Skeletal muscle cell (primary cell): ENCODE results near the gene CERS6.
"Not testable (repeated sequence)": the region's sequence is repeated elsewhere in the genome, so short reads cannot be mapped to it uniquely, and the experiment has no call there.

Experiments
- DNase-seq: peaks from one replicate; pipeline ENCODE4 v3.0.0-alpha.2; 2010; ENCODE audit warnings: low read depth
- H3K4me3 ChIP-seq: 2 replicates; pipeline ENCODE4 v1.5.1; 2011; ENCODE audit warnings: low read depth, mild to moderate bottlenecking, control low read depth, low read length, moderate library complexity

CERS6 gene, protein sequence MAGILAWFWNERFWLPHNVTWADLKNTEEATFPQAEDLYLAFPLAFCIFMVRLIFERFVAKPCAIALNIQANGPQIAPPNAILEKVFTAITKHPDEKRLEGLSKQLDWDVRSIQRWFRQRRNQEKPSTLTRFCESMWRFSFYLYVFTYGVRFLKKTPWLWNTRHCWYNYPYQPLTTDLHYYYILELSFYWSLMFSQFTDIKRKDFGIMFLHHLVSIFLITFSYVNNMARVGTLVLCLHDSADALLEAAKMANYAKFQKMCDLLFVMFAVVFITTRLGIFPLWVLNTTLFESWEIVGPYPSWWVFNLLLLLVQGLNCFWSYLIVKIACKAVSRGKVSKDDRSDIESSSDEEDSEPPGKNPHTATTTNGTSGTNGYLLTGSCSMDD

DNA sequence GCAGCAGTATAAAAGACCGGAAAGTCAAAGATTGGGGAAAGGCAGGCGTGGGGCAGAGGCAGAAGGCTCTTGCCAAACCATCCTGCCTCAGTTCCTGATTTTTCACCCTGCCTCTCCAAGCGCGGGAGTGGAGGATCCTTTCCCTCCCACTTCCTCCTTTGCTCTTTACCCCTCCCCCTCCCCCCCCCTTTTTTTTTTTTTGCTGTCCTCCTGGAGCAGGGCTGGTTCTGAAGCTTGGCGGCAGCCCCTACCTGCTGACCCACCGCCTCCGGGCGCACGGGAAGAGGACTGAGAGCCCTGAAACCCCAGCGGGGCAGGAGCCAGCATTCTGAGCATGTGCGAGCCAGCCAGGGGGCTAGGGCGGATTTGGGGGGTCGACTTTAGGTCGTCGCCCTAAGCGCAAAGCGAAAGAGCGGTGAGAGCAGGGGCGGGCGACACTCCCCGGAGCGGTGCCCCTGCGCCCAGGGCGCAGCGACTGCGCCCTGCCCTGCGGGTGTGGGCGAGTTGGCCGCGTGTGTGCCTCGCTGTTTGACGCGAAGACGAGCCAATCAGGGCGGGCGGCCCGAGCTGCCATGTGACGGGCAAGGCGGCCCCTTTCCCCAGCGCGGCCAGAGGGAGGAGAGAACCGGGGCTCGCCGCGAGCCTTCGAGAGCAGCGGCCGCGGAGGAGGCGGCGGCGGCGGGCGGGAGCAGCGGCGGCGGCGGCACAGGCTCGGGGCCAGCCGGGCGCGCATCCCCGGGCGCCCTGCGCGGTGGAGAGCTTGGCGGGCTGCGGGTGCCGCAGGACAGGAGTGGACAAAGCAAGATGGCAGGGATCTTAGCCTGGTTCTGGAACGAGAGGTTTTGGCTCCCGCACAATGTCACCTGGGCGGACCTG is at the start of gene CERS6:
Gene CERS6, plus strand, starts transcription at position 628 of the 876 bp plus-strand sequence. Its CDS starts 177 bp downstream, at position 805.
- peak within 1 kb of the TSS; percentile 95 for H3K4me3 ChIP-seq
- peak; percentile 86 for DNase-seq

DNA sequence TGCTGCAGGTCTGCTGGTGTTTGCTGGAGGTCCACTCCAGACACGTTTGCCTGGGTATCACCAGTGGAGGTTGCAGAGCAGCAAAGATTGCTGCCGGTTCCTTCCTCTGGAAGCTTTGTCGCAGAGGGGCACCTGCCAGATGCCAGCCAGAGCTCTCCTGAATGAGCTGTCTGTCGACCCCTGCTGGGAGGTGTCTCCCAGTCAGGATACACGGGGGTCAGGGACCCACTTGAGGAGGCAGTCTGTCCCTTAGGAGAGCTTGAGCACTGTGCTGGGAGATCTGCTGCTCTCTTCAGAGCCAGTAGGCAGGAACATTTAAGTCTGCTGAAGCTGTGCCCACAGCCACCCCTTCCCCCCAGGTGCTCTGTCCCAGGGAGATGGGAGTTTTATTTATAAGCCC is 43.8 kb upstream of the CERS6 start:
- not testable (repeated sequence) for DNase-seq, H3K4me3 ChIP-seq

DNA sequence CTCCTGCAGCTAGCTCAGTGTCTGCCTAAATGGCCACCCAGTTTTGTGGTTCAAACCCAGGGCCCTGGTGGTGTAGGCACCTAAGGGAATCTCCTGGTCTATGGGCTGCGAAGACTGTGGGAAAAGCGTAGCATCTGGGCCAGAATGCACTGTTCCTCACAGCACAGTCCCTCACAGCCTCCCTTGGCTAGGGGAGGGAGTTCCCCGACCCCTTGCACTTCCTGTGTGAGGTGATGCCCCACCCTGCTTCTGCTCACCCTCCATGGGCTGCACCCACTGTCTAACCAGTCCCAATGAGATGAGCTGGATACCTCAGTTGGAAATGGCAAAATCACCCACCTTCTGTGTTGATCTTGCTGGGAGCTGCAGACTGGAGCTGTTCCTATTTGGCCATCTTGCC is 43.0 kb upstream of the CERS6 start:
- DNase-seq = not testable (repeated sequence)

DNA sequence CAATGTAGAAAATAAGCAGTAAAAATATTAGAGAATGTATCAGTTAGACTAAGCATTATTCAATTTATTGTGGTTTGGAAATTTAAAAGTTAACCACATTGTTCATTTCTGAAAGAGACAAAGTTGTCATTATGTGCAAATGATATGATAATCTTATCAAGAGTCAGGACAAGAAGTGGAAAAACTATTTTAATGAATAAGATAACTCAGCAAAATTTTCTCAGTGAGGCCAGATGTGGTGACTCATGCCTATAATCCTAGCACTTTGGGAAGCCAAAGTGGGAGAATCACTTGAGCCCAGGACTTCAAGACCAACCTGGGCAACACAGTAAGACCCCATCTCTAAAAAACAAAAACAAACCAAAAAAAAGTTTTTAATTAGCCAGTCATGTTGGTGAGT is 39.5 kb upstream of the CERS6 start:
- DNase-seq = no peak
- H3K4me3 ChIP-seq = no peak overlapping the region

More for the DNA sequence above, 43.0 kb upstream of the CERS6 start:
- H3K4me3 ChIP-seq = not testable (repeated sequence)

DNA sequence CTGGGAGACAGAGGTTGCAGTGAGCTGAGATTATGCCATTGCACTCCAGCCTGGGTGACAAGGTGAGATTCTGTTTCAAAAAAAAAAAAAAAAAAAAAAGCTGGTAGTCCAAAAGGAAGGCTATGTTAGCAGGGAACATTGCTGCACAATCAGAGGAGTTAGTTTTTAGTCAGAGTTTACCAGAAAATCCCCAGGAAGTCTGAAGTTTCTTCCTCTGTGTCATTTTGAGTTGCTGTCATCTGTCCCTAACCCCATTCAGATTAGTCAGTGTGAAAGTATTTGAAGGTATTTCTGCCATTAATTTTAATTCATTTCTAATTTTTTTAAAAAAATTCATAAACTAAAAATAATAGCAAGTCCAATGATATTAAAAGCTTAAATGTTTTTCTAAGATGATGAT is 33.5 kb upstream of the CERS6 start:
- DNase-seq = no peak
- H3K4me3 ChIP-seq = no peak overlapping the region

DNA sequence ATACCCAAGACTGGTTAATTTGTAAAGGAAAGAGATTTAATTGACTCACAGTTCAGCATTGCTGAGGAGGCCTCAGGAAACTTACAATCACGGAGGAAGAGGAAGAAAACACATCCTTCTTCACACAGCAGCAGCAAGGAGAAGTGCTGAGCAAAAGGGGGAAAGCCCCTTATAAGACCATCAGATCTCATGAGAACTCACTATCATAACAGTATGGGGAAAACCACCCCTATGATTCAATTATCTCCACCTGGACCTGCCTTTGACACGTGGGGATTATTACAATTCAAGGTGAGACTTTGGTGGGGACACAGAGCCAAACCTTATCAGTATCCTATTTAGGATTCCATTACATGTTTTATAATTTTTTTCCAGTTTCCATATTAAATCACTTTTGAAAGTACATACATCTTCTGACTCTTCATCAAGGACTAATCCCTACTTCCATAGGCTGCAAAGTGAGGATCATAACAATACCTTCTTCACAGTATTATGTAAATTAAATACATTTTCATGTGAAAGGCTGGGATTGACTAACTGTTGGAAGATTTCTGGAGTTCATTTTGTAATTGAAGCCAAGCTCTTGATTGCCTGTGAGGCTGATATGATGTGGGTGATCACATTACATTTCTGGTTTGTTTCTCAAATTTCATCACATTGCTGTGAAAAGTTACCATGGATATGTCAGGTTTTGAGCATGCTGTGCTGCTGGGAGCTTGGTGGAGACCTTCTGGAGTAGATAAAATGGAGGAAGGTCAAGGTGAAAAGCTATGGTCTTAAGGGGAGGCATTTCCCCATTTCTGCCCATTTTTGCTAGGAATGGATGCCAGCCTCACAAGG is 31.7 kb upstream of the CERS6 start:
- peak; percentile 33 for DNase-seq
- no peak overlapping the region for H3K4me3 ChIP-seq

DNA sequence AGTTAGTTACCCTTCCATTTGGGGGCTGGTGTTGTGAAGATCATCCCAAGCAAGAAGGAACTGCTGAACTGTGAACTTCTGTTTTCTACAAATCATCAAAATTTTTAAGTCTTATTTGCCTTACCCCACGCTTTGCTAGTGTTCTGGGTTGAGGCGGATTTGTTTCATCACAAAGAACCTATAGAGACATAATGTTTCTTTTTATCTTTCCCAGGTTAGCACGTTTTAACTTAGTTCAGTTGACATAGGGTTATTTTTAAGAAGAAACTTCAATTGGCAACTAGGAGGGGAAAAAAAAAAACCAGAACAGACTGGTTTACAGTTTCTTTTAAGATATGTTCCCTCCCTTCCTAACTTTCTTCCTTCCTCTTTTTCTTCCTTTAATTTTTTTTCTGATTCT is 31.1 kb upstream of the CERS6 start:
- H3K4me3 ChIP-seq = no peak overlapping the region
- DNase-seq = no peak

DNA sequence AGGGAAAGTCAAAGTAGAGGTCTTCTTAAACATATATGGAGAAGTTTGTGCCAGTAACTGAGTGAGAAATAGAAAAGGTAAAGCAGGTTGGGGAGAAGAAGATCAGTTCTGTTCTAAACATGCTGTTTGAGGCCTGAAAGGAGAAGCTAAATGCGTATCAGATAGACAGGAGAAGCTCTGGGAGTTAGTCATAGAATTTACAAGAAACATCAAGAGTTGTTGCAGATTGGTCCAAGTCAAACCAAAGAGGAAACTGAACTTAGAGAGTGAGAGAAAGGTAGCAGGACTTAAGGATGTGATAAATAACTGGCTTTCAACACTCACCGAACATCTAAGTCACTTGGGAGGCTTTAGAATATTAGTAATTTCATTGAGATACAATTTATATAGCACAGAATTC is 29.2 kb upstream of the CERS6 start:
- no peak overlapping the region for H3K4me3 ChIP-seq
- no peak for DNase-seq

DNA sequence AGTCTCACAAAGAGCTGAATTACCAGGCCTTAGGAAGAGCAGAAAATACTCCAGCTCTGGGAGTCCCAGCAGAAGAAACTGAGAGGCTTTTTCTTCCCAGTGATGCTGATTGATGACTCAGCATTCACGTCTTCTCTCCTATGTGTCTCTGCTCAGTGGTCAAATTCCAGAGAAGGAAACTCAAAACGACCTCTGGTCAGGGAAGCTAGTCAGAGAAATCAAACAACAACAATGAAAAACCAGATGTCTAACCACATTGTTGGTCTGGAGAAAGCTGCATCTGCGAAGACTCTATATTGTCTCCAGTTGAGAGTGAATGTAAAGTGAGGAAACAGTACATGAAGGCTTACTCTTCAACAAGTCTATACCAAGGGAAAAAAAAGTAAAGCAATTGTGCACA is 28.6 kb upstream of the CERS6 start:
- no peak overlapping the region for H3K4me3 ChIP-seq
- DNase-seq = peak; percentile 95

DNA sequence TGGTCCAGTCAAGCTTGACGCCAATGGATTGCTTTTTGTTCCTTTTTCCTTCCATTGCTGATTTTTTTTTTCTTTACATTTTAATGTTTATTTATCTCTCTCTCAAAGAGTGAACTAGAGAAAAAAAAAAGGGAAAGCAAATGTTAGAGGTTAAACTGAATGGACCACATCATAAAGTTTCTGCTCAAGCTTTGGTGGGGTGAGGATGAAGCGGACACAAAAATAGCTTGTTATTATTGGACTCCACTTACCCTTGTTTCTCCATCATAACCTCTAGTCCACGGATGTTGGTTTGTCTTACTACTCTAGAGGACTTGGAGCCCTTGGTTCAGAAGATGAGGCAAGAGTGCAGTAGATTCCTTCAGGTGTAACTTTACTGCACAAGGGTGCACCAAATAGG is 27.6 kb upstream of the CERS6 start:
- no peak for DNase-seq
- no peak overlapping the region for H3K4me3 ChIP-seq

DNA sequence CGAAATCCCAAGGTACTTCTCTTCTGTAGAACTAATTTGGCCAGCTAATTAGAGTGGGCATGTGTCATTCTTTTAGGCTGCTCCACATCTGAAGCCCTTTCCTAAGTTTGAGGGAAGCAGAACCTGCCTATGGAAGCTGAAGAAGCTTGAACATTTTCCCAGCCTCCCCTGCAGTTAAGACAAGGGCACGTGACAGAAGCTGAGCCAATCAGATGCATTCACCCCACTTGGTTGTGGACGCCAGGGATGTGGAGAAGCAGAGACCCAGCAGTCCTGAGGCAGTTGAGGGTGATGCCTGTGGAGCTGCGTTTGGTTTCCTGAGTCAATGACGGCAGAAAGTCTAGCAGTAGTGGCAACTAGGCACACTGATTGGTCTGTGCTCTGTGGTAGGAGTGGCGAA is 26.1 kb upstream of the CERS6 start:
- DNase-seq = no peak
- no peak overlapping the region for H3K4me3 ChIP-seq

DNA sequence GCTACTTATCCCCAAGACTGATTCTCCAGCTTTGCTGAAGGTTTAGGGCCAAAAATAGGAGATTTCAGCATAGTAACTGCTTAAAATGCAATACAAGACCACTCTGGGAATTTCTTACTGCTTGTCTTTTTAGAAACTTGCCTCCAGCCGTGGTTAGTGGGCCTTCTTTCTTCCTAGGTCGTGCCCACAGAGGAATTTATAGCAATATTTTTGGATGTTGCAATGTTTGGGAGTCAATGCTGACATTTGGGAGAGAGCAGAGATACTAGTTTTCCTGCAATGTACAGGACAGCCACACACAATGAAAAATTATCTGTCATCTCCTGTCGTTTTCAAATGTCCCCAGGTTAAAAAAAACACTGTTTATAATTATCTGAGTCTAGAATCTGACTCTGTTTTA is 25.6 kb upstream of the CERS6 start:
- peak; percentile 24 for DNase-seq

DNA sequence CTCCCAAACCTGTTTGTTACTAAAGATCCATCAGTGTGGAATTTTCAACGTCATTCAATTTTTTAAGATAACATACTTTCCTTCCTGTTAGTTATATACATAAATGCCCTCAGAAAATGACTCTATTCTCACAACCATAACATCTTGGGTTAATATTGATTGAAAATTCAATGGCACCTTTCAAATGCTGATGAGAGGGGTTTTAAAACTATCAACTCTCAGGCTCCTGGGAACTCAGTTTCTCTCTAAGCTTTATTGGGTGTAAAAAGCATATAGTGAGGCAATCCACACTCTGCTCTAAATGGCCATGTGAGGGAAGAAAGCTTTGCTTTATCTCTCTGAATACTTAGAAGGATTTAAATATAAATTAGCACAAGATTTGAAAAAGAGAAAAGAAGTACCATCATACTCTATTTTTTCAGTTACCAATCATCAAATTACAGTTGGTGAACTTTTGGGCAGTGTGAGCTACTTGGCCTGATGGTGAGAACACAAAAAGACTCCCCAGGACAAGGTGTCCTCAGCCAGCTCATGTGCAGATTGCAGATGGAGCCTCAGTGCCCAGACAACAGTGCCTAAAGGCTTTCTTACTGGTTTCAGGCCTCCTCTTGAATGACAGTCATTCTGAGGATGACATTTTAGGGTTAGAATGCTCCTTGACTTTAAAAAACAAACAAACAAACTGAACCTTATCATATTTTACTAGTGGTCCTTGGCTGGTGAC is 24.6 kb upstream of the CERS6 start:
- no peak for DNase-seq
- H3K4me3 ChIP-seq = no peak overlapping the region

More for the DNA sequence above, 25.6 kb upstream of the CERS6 start:
- no peak overlapping the region for H3K4me3 ChIP-seq

DNA sequence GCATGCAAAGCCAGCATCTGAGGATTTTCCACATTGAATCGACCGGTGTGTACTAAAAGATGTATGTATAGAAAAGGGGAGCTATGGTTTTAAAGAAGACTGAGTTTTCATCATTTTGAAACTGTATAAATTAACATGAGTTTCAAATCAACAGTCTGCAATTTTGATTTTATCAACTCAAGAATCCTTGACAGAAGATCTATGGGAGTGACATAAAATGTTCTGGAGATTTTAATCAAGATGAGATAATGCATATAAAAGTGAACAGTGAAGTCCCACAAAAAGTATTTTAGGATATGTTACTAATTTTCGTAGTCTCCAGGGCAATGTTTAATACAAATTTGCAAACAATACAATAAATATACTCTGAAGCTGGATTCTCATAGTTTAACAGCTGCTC is 24.0 kb upstream of the CERS6 start:
- no peak for DNase-seq
- H3K4me3 ChIP-seq = no peak overlapping the region

DNA sequence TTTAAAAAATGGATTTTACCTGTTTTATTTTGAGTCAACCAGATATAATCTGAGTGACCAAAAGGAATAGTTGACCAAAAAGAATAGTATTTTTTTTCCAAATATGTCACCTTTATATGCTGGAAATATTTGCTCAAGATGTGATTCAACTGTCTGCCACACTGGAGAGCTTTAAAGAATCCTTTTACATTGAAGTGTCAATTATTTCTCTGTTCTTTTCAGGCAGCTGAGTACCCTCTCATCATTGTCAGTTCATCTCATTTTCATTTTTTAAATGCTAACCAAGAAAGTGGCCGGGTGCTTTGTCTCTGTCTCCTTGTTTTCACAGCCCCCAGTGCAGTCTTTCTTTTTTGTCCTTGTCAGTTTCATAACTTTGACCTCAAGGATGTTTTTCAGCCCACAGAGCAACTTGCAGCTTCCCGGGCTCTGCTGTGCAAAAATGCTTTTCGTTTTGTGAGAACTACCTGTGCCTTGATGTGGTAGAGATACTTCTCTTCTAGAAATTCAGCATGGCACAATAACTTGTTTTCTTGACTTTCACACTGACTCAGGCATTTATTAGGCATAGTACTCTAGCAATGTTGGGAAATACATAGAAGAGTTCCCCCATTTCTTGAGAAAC is 23.4 kb upstream of the CERS6 start:
- no peak overlapping the region for H3K4me3 ChIP-seq
- no peak for DNase-seq

DNA sequence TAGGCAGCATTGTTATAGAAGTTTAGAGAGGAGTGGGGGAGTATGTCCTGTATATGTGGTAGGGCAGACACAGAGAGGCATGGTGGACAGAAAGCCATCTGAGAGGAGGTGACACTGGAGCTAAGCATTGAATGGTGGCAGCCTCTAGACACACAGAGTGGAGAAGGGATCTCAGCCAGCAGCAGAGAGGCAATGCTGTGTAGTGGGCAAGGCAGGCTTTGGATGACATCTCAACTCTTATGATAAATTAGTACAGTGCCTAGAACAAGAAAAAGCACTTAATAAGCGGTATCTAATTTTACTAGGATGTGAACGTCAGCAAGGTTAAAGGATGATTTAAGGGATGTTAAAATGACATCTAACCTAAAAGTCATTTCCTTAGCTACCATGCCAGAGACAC is 22.5 kb upstream of the CERS6 start:
- DNase-seq = no peak
- H3K4me3 ChIP-seq = no peak overlapping the region

DNA sequence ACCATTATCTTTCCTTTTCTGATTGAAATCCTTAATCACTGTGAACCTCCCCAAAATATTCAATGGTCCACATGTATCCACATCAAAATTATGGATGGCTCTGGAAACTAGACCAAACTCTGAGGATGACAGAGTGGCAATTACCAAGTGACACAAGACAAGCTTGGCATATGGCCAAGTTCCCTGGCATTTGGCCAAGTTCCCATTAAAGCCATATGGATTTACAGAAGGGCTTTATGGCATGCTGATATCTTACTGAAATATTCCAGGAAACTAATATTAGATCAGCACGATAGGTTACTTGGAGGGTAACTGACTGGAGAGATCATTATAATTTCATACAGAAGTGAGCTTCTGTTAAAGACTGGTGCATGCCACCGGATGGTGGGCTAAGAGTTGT is 21.9 kb upstream of the CERS6 start:
- no peak overlapping the region for H3K4me3 ChIP-seq
- no peak for DNase-seq

DNA sequence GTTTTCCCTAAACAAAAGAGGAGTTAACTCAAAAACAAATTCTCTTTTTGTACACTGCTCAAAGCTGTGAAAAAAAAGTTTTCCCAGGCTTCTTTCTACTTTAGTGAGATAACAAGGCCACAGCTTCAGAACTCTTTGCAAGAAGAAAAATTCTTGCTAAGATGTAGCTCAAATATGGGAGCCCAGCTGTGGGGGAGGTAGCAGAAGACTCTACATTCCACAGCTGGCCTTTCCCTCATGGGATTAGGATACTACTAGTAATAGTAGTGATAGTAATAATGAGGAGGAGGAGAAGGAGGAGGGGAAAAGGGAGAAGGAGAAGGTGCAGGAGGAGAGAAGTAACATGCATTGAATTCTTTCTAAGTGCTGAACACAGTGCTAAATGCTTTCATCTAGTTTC is 19.2 kb upstream of the CERS6 start:
- no peak for DNase-seq
- no peak overlapping the region for H3K4me3 ChIP-seq

DNA sequence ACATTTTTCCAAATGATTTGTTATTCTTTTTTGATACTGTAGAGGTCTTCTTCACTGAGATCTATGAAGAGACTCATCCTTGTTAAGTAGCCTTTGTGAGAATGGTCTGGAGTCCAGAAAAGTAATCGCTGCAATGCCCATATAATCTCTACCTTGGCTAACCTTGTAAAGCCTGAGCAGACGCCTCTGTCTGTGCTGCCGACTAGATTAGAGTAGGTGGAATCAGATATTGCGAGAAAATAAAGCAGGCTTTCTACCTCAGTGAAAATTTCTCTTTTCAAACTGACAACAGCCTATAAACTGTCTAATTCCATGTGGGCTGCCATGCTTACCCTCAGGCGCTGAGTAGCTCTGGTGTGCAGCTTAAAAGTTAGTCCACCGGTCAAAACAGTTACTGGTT is 17.5 kb upstream of the CERS6 start:
- no peak overlapping the region for H3K4me3 ChIP-seq
- DNase-seq = no peak
